K562 (cell line): ENCODE data around the gene CABP7. TPM values are rescaled to one million over a fixed set of nuclear protein-coding genes. Genes with fewer than 3 reads are reported as not detected.

Experiments
- ATAC-seq: fragments of 200-7000 bp; cut with Tn5 transposase; 3 replicates; pipeline ENCODE4 v1.9.1; 2020; ENCODE audit warnings: moderate library complexity
- BruUV-seq: library from RNA; stranded (reverse); fragments of 400-500 nt; replicated peaks from 2 replicates; lab custom pipeline; 2021; lab: Mats Ljungman, UMichigan
- CTCF ChIA-PET: fragments of 300-600 bp; formaldehyde crosslinking; extraction: SDS; loops from one replicate; lab custom pipeline; 2021; ENCODE audit warnings: low intra/inter-chr PET ratio; lab: Yijun Ruan, JAX
- POLR2A ChIA-PET: fragments of 300-600, 350-650 bp; sonication (Branson Sonifier 250); formaldehyde crosslinking; extraction: SDS; loops from one replicate; lab custom pipeline; 2021; ENCODE audit warnings: antibody characterized with exemption, inconsistent platforms; lab: Yijun Ruan, JAX
- DNase-seq, 4 experiments: peaks; one replicate each; pipeline versions ENCODE4 v3.0.0 to v3.0.0-alpha.2; 2011 to 2018; ENCODE audit warnings: low spot score in 3 of 4, mixed read lengths in 3 of 4; ENCODE audit errors: extremely low read depth in 1 of 4
- FAIRE-seq: peaks from 2 replicates; lab custom pipeline; 2011; peaks lifted over from hg19 to GRCh38; lab: Jason Lieb, UNC
- H2AFZ ChIP-seq: 2 replicates; pipeline ENCODE4 v1.6.0; 2011; ENCODE audit warnings: low read depth, low read length, control low read depth, inconsistent platforms
- H3K27ac ChIP-seq: fragments of 200-600 bp; 3 replicates; pipeline ENCODE4 v1.8.0; 2011; ENCODE audit warnings: low read depth, mild to moderate bottlenecking, control low read depth, inconsistent platforms, low read length, moderate library complexity, mixed read lengths; ENCODE audit errors: extremely low read depth
- H3K27me3 ChIP-seq, 2 experiments: fragments of 300-600 bp in 1 of 2; 2 replicates in 1 of 2; 3 replicates in 1 of 2; pipeline versions ENCODE4 v1.6.0 to v1.8.0; 2011; ENCODE audit warnings: inconsistent platforms in 2 of 2, low read length in 2 of 2, mild to moderate bottlenecking in 1 of 2, mixed read lengths in 1 of 2, moderate library complexity in 1 of 2; ENCODE audit not compliant: control insufficient read depth in 2 of 2, insufficient read depth in 2 of 2
- H3K36me3 ChIP-seq: fragments of 300-600 bp; 3 replicates; pipeline ENCODE4 v1.8.0; 2011; ENCODE audit warnings: mild to moderate bottlenecking, low read length, inconsistent platforms; ENCODE audit not compliant: control insufficient read depth, insufficient read depth
- H3K4me1 ChIP-seq, 2 experiments: fragments of 200-600 bp in 1 of 2; replicated peaks in 1 of 2; 2 replicates in 1 of 2; 3 replicates in 1 of 2; pipeline versions ENCODE4 v1.5.1 to v1.8.0; 2011; ENCODE audit warnings: inconsistent platforms in 2 of 2, low read length in 2 of 2, mild to moderate bottlenecking in 1 of 2, mixed read lengths in 1 of 2, moderate library complexity in 1 of 2; ENCODE audit not compliant: control insufficient read depth in 2 of 2, insufficient read depth in 2 of 2
- H3K4me2 ChIP-seq: 2 replicates; pipeline ENCODE4 v1.6.1; 2011; ENCODE audit warnings: low read length, control low read depth, inconsistent platforms, mixed read lengths; ENCODE audit not compliant: insufficient read depth
- H3K4me3 ChIP-seq: fragments of 200-600 bp; sonication (generic), shearing (Covaris generic); 2 replicates; pipeline ENCODE4 v1.5.1; 2016; ENCODE audit warnings: control low read depth, inconsistent platforms
- H3K79me2 ChIP-seq: fragments of 200-600 bp; 3 replicates; pipeline ENCODE4 v1.8.0; 2011; ENCODE audit warnings: low read length, inconsistent platforms; ENCODE audit not compliant: control insufficient read depth, insufficient read depth
- H3K9ac ChIP-seq, 2 experiments: 2 replicates each; pipeline versions ENCODE4 v1.6.0 to v1.6.1; 2011; ENCODE audit warnings: low read depth in 2 of 2, low read length in 2 of 2, control low read depth in 1 of 2, inconsistent platforms in 1 of 2, mild to moderate bottlenecking in 1 of 2, mixed read lengths in 1 of 2; ENCODE audit not compliant: insufficient read depth in 1 of 2
- H3K9me1 ChIP-seq: one replicate; pipeline ENCODE4 v1.6.0; 2011; ENCODE audit warnings: inconsistent platforms, mild to moderate bottlenecking, low read length, moderate library complexity; ENCODE audit not compliant: control insufficient read depth, insufficient read depth
- H3K9me3 ChIP-seq: replicated peaks from 2 replicates; pipeline ENCODE4 v1.5.1; 2011; ENCODE audit warnings: low read depth, low read length, inconsistent platforms; ENCODE audit not compliant: control insufficient read depth, insufficient read depth
- H4K20me1 ChIP-seq: replicated peaks from 2 replicates; pipeline ENCODE4 v1.6.1; 2011; ENCODE audit warnings: low read length, inconsistent platforms, mixed read lengths; ENCODE audit not compliant: control insufficient read depth, insufficient read depth
- HIVEP1 ChIP-seq: fragments of 250-450 bp; sonication (Bioruptor Pico); IDR thresholded peaks from 2 replicates; pipeline ENCODE4 v1.4.0; 2020; ENCODE audit warnings: mild to moderate bottlenecking
- KAT8 ChIP-seq: fragments of 450-650 bp; IDR thresholded peaks from 2 replicates; pipeline ENCODE4 v1.6.1; 2016; ENCODE audit warnings: low read depth, mild to moderate bottlenecking
- ZBTB43 ChIP-seq: sonication (generic); formaldehyde crosslinking; IDR thresholded peaks from 2 replicates; pipeline ENCODE4 v1.8.0; 2023; ENCODE audit warnings: mild to moderate bottlenecking, missing genetic modification reagents
- ZNF217 ChIP-seq: sonication (generic); formaldehyde crosslinking; IDR thresholded peaks from 2 replicates; pipeline ENCODE4 v1.8.0; 2022; ENCODE audit warnings: mild to moderate bottlenecking, missing genetic modification reagents
- ZNF277 ChIP-seq: fragments of 250-450 bp; sonication (Bioruptor Pico); IDR thresholded peaks from 2 replicates; pipeline ENCODE4 v1.8.0; 2022; ENCODE audit warnings: inconsistent platforms, mild to moderate bottlenecking, moderate library complexity, borderline replicate concordance
- WGBS: fragments of 100-300 bp; shearing (Covaris generic); methylation state at CpG from one replicate; pipeline ENCODE4 v1.1.6; 2016; ENCODE audit warnings: low coverage, mixed read lengths; ENCODE audit not compliant: insufficient coverage; ENCODE audit errors: missing lambda C conversion rate; 5-methylcytosine and 5-hydroxymethylcytosine counted together
- in situ Hi-C: fragments of 300-500 bp; cut with MboI; formaldehyde crosslinking; loops from 4 replicates; pipeline ENCODE4 v1.15.0; 2018; ENCODE audit warnings: inconsistent platforms, mixed read lengths
- intact Hi-C: fragments of 100-400 bp; cut with micrococcal nuclease; formaldehyde crosslinking; loops from 2 replicates; pipeline ENCODE4 v1.14.2; 2022
- polyA plus RNA-seq, 8 experiments: library from polyadenylated mRNA; depleted of rRNA in 4 of 8; stranded (reverse) in 5 of 8; unstranded in 3 of 8; fragments of >200 nt; fragmentation: Nextera tagmentation in 2 of 8; fragmentation: Illumina TruSeq in 1 of 8; extraction: Ambion mirVana in 2 of 8; extraction: Trizol in 1 of 8; gene quantifications; 2 replicates each; pipeline versions ENCODE4 v1.2.1 to v1.2.3, GENCODE V29; 2011 to 2014; ENCODE audit warnings: inconsistent platforms in 1 of 8, missing spikeins in 1 of 8
- total RNA-seq, 7 experiments: library from RNA; depleted of rRNA in 6 of 7; stranded (reverse); fragments of >200 nt in 6 of 7; fragmentation: Illumina TruSeq in 2 of 7; extraction: Trizol in 2 of 7; gene quantifications; 2 replicates each; pipeline versions ENCODE4 v1.2.1 to v1.2.3, GENCODE V29; 2011 to 2021; ENCODE audit warnings: low replicate concordance in 1 of 7

CABP7 gene
- total and polyA plus RNA-seq, 9 of the 15 experiments (the other 6 are each of a cell fraction or from before 2014, with no cell fraction given): not detected

- intact Hi-C loops (no loop called here), in situ Hi-C loops (no loop called here)
- no peak for FAIRE-seq
- Histone ChIP-seq H3K9me3 (no peaks in the 10 kb centered on the region), H3K4me2 (no peak overlapping the region), H3K36me3 (no peaks in the 10 kb centered on the region), H2AFZ (no peak overlapping the region), H3K27me3 (peaks cover 0 to 63% of the 10 kb centered on the region in 2 experiments; a peak in 3 of 5 replicates), H3K79me2 (no peaks in the 10 kb centered on the region), H4K20me1 (peaks cover 16% of the 10 kb centered on the region; the same call in 1 of the 2 replicates), H3K9ac (no peak overlapping the region), H3K27ac (no peak overlapping the region), H3K9me1 (peaks cover 5% of the 10 kb centered on the region), H3K4me3 (no peak overlapping the region), H3K4me1 (peaks cover 0 to 10% of the 10 kb centered on the region in 2 experiments; a peak in 2 of 5 replicates)
- TF ChIP-seq ZNF277 (CRISPR knock-in tag): no peak
- TF ChIP-seq ZNF217: no peak
- no peak for TF ChIP-seq ZBTB43 (CRISPR knock-in tag)
- TF ChIP-seq HIVEP1 (CRISPR knock-in tag): no peak
- no peak for TF ChIP-seq KAT8
- no peak for ATAC-seq
- POLR2A ChIA-PET: interaction anchor here (0.6 kb wide), 2 partner anchors 9 to 332 kb away, joined by 3 to 4 read pairs; no protein-coding TSS in a partner anchor
- DNase-seq: no peak
- no TSS peak for BruUV-seq
- CTCF ChIA-PET: no interaction called here
- 0% methylated on average over 6 of the region's 13 CpGs for WGBS
Measured at GRCh38 chr22:29715240-29715639, 4.6 kb upstream of the CABP7 start.
